ENCODE measurements around the gene NCL. TPM values are rescaled to one million over a fixed set of nuclear protein-coding genes. Genes with fewer than 3 reads are reported as not detected.
A peak's percentile ranks its signal among the peaks of the same experiment; 100 is the strongest.

Gene NCL
- total and polyA plus RNA-seq, 2 of the 13 experiments (the other 11 are each of a cell fraction or from before 2014, with no cell fraction given), result 105 to 779 TPM

DNA sequence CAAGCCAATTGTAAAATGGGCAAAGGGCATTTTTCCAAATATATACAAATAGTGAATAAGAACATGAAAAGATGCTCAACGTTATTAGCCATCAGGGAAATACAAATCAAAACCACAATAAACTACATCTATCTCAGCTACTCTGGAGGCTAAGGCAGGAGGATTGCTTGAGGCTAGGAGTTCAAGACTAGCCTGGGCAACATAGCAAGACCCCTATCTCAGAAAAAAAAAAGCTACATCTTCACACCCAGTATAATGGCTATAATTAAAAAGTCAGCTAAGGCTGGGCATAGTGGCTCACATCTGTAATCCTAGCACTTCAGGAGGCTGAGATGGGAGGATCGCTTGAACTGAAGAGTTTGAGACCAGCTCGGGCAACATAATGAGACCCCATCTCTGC, 12.6 kb upstream of the NCL start:
- POLR2A ChIA-PET, result interaction anchor here (3.7 kb wide), 1 partner anchor 13 kb away, joined by 20 read pairs; the partner anchor contains the start of gene NCL
- no peaks in the 10 kb centered on the region for H3K4me1 ChIP-seq (ENCODE audit: insufficient read depth, low read length)
- no peak overlapping the region for H3K4me2 ChIP-seq (ENCODE audit: low read depth, low read length)
- no peaks in the 10 kb centered on the region for H3K79me2 ChIP-seq (ENCODE audit: insufficient read depth, low read length)
- WGBS (ENCODE audit: low lambda C conversion rate), result 33% methylated on average over 3 of the region's 3 CpGs
- BruUV-seq (replicated peaks), result no TSS peak
- TF ChIP-seq ZNF121 (CRISPR knock-in tag; IDR thresholded peaks at IDR 0.05) (peak; percentile 64), ZNF224 (CRISPR knock-in tag; IDR thresholded peaks at IDR 0.05) (no peak)
- no peak overlapping the region for H3K9ac ChIP-seq (ENCODE audit: insufficient read depth, low read depth, low read length)
- FAIRE-seq (no peak), DNase-seq (ENCODE audit: low spot score) (no peak), ATAC-seq (no peak)
- H3K27me3 ChIP-seq (ENCODE audit: control insufficient read depth in 1 of 2, insufficient read depth in 2 of 2, low read length in 2 of 2), result peaks cover 3 to 26% of the 10 kb centered on the region in 2 experiments; a peak in 2 of 5 replicates
- no peaks in the 10 kb centered on the region for H4K20me1 ChIP-seq (ENCODE audit: insufficient read depth, low read length)
- H2AFZ ChIP-seq (ENCODE audit: low read length), result no peak overlapping the region
- CTCF ChIA-PET (ENCODE audit: low intra/inter-chr PET ratio, low total read pairs), result no interaction called here
- in situ Hi-C loops (cut with HindIII; ENCODE audit: extremely low pct_ligation_motif_present, low pct_unique_long_range_greater_than_20kb), result no loop called here
- intact Hi-C loops (cut with micrococcal nuclease; ENCODE audit: unreplicated experiment), result no loop called here
- no peak overlapping the region for H3K27ac ChIP-seq (ENCODE audit: extremely low read length, insufficient read depth, low read length)
- no peak overlapping the region for H3K4me3 ChIP-seq (replicated peaks in 1 of 3; ENCODE audit: insufficient read depth in 1 of 3, low read depth in 2 of 3, low read length in 3 of 3)
- H3K9me3 ChIP-seq (ENCODE audit: low read length), result no peaks in the 10 kb centered on the region
- H3K36me3 ChIP-seq (replicated peaks in 1 of 2; ENCODE audit: control insufficient read depth in 1 of 2, insufficient read depth in 2 of 2, low read length in 2 of 2), result no peaks in the 10 kb centered on the region

GRCh38 chr2:231475965-231476364, 11.7 kb upstream of the NCL start:
- DNase-seq (ENCODE audit: low spot score), result no peak
- H3K27me3 ChIP-seq (ENCODE audit: control insufficient read depth in 1 of 2, insufficient read depth in 2 of 2, low read length in 2 of 2), result peaks cover 2 to 21% of the 10 kb centered on the region in 2 experiments; a peak in 2 of 5 replicates
- in situ Hi-C loops (cut with HindIII; ENCODE audit: extremely low pct_ligation_motif_present, low pct_unique_long_range_greater_than_20kb), result no loop called here

More at GRCh38 chr2:231475965-231476364, 11.7 kb upstream of the NCL start:
- no peaks in the 10 kb centered on the region for H3K4me1 ChIP-seq (ENCODE audit: insufficient read depth, low read length)
- H3K9me3 ChIP-seq (ENCODE audit: low read length), result no peaks in the 10 kb centered on the region
- ATAC-seq (no peak), FAIRE-seq (no peak)
- WGBS (ENCODE audit: low lambda C conversion rate), result 59% methylated on average over 3 of the region's 3 CpGs
- intact Hi-C loops (cut with micrococcal nuclease; ENCODE audit: unreplicated experiment), result no loop called here
- no peak for TF ChIP-seq ZBTB20 (CRISPR knock-in tag; IDR thresholded peaks at IDR 0.05; ENCODE audit: borderline replicate concordance, low read depth)
- no peak for TF ChIP-seq ZNF230 (CRISPR knock-in tag; IDR thresholded peaks at IDR 0.05)
- no peak for TF ChIP-seq RBAK (CRISPR knock-in tag; IDR thresholded peaks at IDR 0.05)
- CTCF ChIA-PET (ENCODE audit: low intra/inter-chr PET ratio, low total read pairs), result no interaction called here
- H3K36me3 ChIP-seq (replicated peaks in 1 of 2; ENCODE audit: control insufficient read depth in 1 of 2, insufficient read depth in 2 of 2, low read length in 2 of 2), result no peaks in the 10 kb centered on the region
- H3K4me3 ChIP-seq (replicated peaks in 1 of 3; ENCODE audit: insufficient read depth in 1 of 3, low read depth in 2 of 3, low read length in 3 of 3), result no peak overlapping the region
- no peak overlapping the region for H3K4me2 ChIP-seq (ENCODE audit: low read depth, low read length)
- H3K9ac ChIP-seq (ENCODE audit: insufficient read depth, low read depth, low read length), result no peak overlapping the region
- no peaks in the 10 kb centered on the region for H4K20me1 ChIP-seq (ENCODE audit: insufficient read depth, low read length)
- BruUV-seq (replicated peaks), result no TSS peak
- no peak overlapping the region for H3K27ac ChIP-seq (ENCODE audit: extremely low read length, insufficient read depth, low read length)
- no peak overlapping the region for H2AFZ ChIP-seq (ENCODE audit: low read length)
- H3K79me2 ChIP-seq (ENCODE audit: insufficient read depth, low read length), result no peaks in the 10 kb centered on the region
- POLR2A ChIA-PET, result interaction anchor here (3.7 kb wide), 1 partner anchor 12 kb away, joined by 20 read pairs; the partner anchor contains the start of gene NCL

Data from HepG2 (cell line).